Right ventricle myocardium inferior (tissue), 1 donor: ENCODE results near the gene ARSB. TPM values are rescaled to one million over a fixed set of nuclear protein-coding genes. Genes with fewer than 3 reads are reported as not detected.
"Not testable (repeated sequence)": the region's sequence is repeated elsewhere in the genome, so short reads cannot be mapped to it uniquely, and the experiment has no call there.

ENCODE experiments used
- ATAC-seq: fragments of 200-7000 bp; cut with Tn5 transposase; one replicate; pipeline ENCODE4 v1.9.1; 2020; ENCODE audit warnings: mild to moderate bottlenecking, moderate library complexity
- DNase-seq: peaks from one replicate; pipeline ENCODE4 v3.0.0; 2021; ENCODE audit errors: missing footprints
- intact Hi-C: fragments of 100-400 bp; cut with DNase I; formaldehyde crosslinking; loops from one replicate; pipeline ENCODE4 v1.11.0; 2022
- total RNA-seq: library from RNA; stranded (reverse); fragmentation: NEBNext Ultra II Directional; extraction: Animal tissue kit (Norgen Biotek cat#: 25700); gene quantifications from one replicate; pipeline ENCODE4 v1.2.1, GENCODE V29; 2021
- donor health status: DM: no; HTN: yes; CAD: no; lungs with severe emphysema.

Gene ARSB
- total RNA-seq, 1 donor from 2014 or later = 11.9 TPM

- DNase-seq (no peak), ATAC-seq (no peak)
- intact Hi-C loops = no loop called here
These were observed 20.0 kb upstream of the ARSB start for GRCh38 chr5:79005151-79005550.

- intact Hi-C loops = no loop called here
- DNase-seq (no peak), ATAC-seq (no peak)
These were observed 17.3 kb upstream of the ARSB start for GRCh38 chr5:79002374-79002773.

GRCh38 chr5:79001471-79001870 lies 16.4 kb upstream of the ARSB start:
- intact Hi-C loops = no loop called here
- no peak for DNase-seq
- no peak for ATAC-seq

- no peak for DNase-seq
- ATAC-seq = no peak
- intact Hi-C loops = no loop called here
These were observed 12.0 kb upstream of the ARSB start for GRCh38 chr5:78997090-78997489.

GRCh38 chr5:78995521-78996007 lies 10.5 kb upstream of the ARSB start:
- intact Hi-C loops = no loop called here
- ATAC-seq (no peak), DNase-seq (no peak)

GRCh38 chr5:78993165-78993564 lies 8.1 kb upstream of the ARSB start:
- intact Hi-C loops = no loop called here
- ATAC-seq (no peak), DNase-seq (no peak)

GRCh38 chr5:78992146-78992545 lies 7.0 kb upstream of the ARSB start:
- intact Hi-C loops = no loop called here
- no peak for ATAC-seq
- no peak for DNase-seq

GRCh38 chr5:78989080-78989479 lies 4.0 kb upstream of the ARSB start:
- intact Hi-C loops = no loop called here
- ATAC-seq = no peak
- DNase-seq = no peak

- DNase-seq (no peak), ATAC-seq (peak; percentile 27)
- intact Hi-C loops = loop anchor here (2.0 kb wide), 1 partner anchor 79 kb away; no protein-coding TSS in a partner anchor
These were observed 664 bp upstream of the ARSB start for GRCh38 chr5:78985725-78986223.

- peak; percentile 88 for ATAC-seq
- DNase-seq = peak; percentile 92
- intact Hi-C loops = loop anchor here (2.0 kb wide), 1 partner anchor 78 kb away; no protein-coding TSS in a partner anchor
These were observed 533 bp downstream of the ARSB start for GRCh38 chr5:78984439-78985115.

GRCh38 chr5:78983601-78984438 lies 1.3 kb downstream of the ARSB start:
- ATAC-seq (no peak), DNase-seq (no peak)
- intact Hi-C loops = loop anchor here (2.0 kb wide), 1 partner anchor 77 kb away; no protein-coding TSS in a partner anchor

GRCh38 chr5:78983194-78983593 lies 1.9 kb downstream of the ARSB start:
- intact Hi-C loops, ATAC-seq, DNase-seq: not testable (repeated sequence)

- ATAC-seq = no peak
- no peak for DNase-seq
- intact Hi-C loops = no loop called here
These were observed 5.2 kb downstream of the ARSB start for GRCh38 chr5:78979909-78980308.

- ATAC-seq = no peak
- DNase-seq = no peak
- intact Hi-C loops = no loop called here
These were observed 5.9 kb downstream of the ARSB start for GRCh38 chr5:78979117-78979742.

GRCh38 chr5:78975035-78975434 lies 10.1 kb downstream of the ARSB start:
- ATAC-seq (no peak), DNase-seq (no peak)
- intact Hi-C loops = no loop called here

- intact Hi-C loops = no loop called here
- DNase-seq = no peak
- no peak for ATAC-seq
These were observed 10.5 kb downstream of the ARSB start for GRCh38 chr5:78974601-78975000.

- ATAC-seq (peak; percentile 82), DNase-seq (no peak)
- intact Hi-C loops = no loop called here
These were observed 11.1 kb downstream of the ARSB start for GRCh38 chr5:78974011-78974410.

GRCh38 chr5:78972654-78973428 lies 12.3 kb downstream of the ARSB start:
- DNase-seq = no peak
- intact Hi-C loops = no loop called here
- peak; percentile 56 for ATAC-seq

GRCh38 chr5:78971998-78972397 lies 13.1 kb downstream of the ARSB start:
- intact Hi-C loops = no loop called here
- no peak for ATAC-seq
- DNase-seq = no peak
